GM13976 (cell line): ENCODE data around the gene CCDC141.

ENCODE experiments used
- DNase-seq: peaks from one replicate; pipeline ENCODE4 v3.0.0; 2012; ENCODE audit warnings: low spot score
- in situ Hi-C: fragments of 300-500 bp; cut with MboI; formaldehyde crosslinking; loops from one replicate; pipeline ENCODE4 v1.12.0; 2022; ENCODE audit warnings: low sequenced_read_pairs, mixed read lengths, inconsistent platforms; ENCODE audit not compliant: unreplicated experiment
- TF ChIP-seq, protein P1 (sequence below): IDR thresholded peaks from 2 replicates; pipeline ENCODE4 v1.5.1; 2012; ENCODE audit warnings: borderline replicate concordance, mild to moderate bottlenecking; ENCODE audit not compliant: insufficient read depth; ENCODE audit errors: extremely low read depth, missing control alignments, control extremely low read depth

The CCDC141 gene

DNA sequence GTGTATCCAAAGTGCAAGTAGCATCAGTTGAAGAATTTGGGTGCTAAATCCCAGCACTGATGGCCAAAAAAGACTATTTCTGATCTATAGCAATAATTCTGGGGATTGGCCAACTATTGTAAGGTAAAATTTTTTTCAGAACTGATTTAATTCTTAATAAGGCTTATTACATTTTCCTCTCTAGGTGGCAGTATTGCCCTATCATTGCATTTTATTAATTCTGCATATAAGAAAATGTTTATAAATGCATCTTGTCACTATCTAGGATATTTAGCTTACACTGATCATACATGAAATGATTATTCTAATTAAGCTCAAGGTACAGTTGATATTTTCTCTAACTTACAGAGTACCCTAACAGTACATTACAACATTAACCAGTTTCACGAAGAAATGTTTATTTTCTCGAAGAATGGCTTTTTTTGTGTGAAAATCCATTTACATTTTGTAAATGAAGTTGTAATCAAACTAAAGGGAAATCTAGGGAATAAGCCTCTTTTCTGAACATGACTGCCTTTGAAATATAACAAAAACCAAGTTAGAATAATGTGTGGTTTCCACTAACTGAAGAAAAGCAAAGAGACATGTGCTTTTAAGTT, 253.8 kb downstream of the CCDC141 start:
- in situ Hi-C loops, result loop anchor here (25.0 kb wide), 3 partner anchors 341 to 941 kb away; no protein-coding TSS in a partner anchor
- TF ChIP-seq, protein P1, sequence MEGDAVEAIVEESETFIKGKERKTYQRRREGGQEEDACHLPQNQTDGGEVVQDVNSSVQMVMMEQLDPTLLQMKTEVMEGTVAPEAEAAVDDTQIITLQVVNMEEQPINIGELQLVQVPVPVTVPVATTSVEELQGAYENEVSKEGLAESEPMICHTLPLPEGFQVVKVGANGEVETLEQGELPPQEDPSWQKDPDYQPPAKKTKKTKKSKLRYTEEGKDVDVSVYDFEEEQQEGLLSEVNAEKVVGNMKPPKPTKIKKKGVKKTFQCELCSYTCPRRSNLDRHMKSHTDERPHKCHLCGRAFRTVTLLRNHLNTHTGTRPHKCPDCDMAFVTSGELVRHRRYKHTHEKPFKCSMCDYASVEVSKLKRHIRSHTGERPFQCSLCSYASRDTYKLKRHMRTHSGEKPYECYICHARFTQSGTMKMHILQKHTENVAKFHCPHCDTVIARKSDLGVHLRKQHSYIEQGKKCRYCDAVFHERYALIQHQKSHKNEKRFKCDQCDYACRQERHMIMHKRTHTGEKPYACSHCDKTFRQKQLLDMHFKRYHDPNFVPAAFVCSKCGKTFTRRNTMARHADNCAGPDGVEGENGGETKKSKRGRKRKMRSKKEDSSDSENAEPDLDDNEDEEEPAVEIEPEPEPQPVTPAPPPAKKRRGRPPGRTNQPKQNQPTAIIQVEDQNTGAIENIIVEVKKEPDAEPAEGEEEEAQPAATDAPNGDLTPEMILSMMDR, result no peak
- peak; percentile 55 for DNase-seq

- in situ Hi-C loops, result loop anchor here (25.0 kb wide), 3 partner anchors 349 to 949 kb away; no protein-coding TSS in a partner anchor
- TF ChIP-seq, protein P1, result no peak
- DNase-seq, result no peak
Measured at GRCh38 chr2:178787934-178788333, 262.0 kb downstream of the CCDC141 start.

DNA sequence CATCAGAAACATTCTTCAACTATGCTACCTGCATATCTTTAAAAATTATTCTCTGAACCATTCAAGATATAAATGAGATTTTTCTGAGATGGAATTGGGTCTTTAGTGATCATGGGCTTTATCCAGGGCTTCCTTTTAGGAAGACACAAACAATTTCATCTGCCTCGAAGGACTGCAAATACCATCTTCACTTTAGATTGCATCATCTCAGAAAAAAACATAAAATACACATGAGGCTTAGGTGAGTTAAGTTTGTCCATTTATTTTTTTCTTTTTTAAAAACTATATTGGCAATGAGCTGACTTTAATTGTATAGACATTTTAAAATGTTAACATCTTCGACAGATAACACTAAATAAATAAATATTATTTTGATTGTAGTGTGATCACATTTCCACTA, 262.8 kb downstream of the CCDC141 start:
- in situ Hi-C loops, result loop anchor here (25.0 kb wide), 3 partner anchors 350 to 950 kb away; no protein-coding TSS in a partner anchor
- DNase-seq, result no peak
- TF ChIP-seq, protein P1, result no peak

- TF ChIP-seq, protein P1, result no peak
- in situ Hi-C loops, result loop anchor here (25.0 kb wide), 3 partner anchors 353 to 953 kb away; no protein-coding TSS in a partner anchor
- DNase-seq, result no peak
Measured at GRCh38 chr2:178783889-178784288, 266.0 kb downstream of the CCDC141 start.

GRCh38 chr2:178782236-178782635, 267.7 kb downstream of the CCDC141 start:
- no peak for DNase-seq
- TF ChIP-seq, protein P1, result no peak
- in situ Hi-C loops, result loop anchor here (25.0 kb wide), 3 partner anchors 355 to 955 kb away; no protein-coding TSS in a partner anchor
